Calu3 (cell line): ENCODE results near the gene TYRO3. TPM values are rescaled to one million over a fixed set of nuclear protein-coding genes. Genes with fewer than 3 reads are reported as not detected.
"Not testable (repeated sequence)": the region's sequence is repeated elsewhere in the genome, so short reads cannot be mapped to it uniquely, and the experiment has no call there.

Experiments
- BruUV-seq: library from RNA; stranded (reverse); fragments of 400-500 nt; replicated peaks from 2 replicates; lab custom pipeline; 2021; lab: Mats Ljungman, UMichigan
- CTCF ChIA-PET: fragments of 300-600 bp; sonication (Branson Sonifier 250); formaldehyde crosslinking; loops from one replicate; lab custom pipeline; 2022; ENCODE audit warnings: antibody characterized with exemption; lab: Charles Lee
- DNase-seq: peaks from one replicate; pipeline ENCODE4 v3.0.0; 2022
- H3K27ac Mint-ChIP-seq: one replicate; pipeline ENCODE4 v1.8.0; 2022; ENCODE audit warnings: mixed read lengths; ENCODE audit not compliant: unreplicated experiment
- H3K27me3 Mint-ChIP-seq: one replicate; pipeline ENCODE4 v1.8.0; 2022; ENCODE audit warnings: mixed read lengths; ENCODE audit not compliant: unreplicated experiment
- H3K36me3 Mint-ChIP-seq: one replicate; pipeline ENCODE4 v1.8.0; 2022; ENCODE audit warnings: mild to moderate bottlenecking, moderate library complexity, mixed read lengths; ENCODE audit not compliant: insufficient read depth, unreplicated experiment
- H3K4me1 Mint-ChIP-seq: one replicate; pipeline ENCODE4 v1.8.0; 2022; ENCODE audit warnings: mild to moderate bottlenecking, low read depth, mixed read lengths; ENCODE audit not compliant: unreplicated experiment
- H3K4me3 Mint-ChIP-seq: one replicate; pipeline ENCODE4 v1.8.0; 2022; ENCODE audit warnings: mild to moderate bottlenecking, low read depth, moderate library complexity, mixed read lengths; ENCODE audit not compliant: unreplicated experiment
- H3K9me3 Mint-ChIP-seq: one replicate; pipeline ENCODE4 v1.8.0; 2022; ENCODE audit warnings: low read depth, mixed read lengths; ENCODE audit not compliant: unreplicated experiment
- CTCF ChIP-seq: fragments of 200-600 bp; IDR thresholded peaks from one replicate; pipeline ENCODE4 v1.8.0; 2022; ENCODE audit warnings: antibody characterized with exemption; ENCODE audit not compliant: unreplicated experiment
- intact Hi-C: fragments of 100-400 bp; cut with micrococcal nuclease; formaldehyde crosslinking; loops from one replicate; pipeline ENCODE4 v1.10.0; 2022; ENCODE audit not compliant: unreplicated experiment
- total RNA-seq: library from RNA; stranded (reverse); gene quantifications from 2 replicates; pipeline ENCODE4 v1.2.3, GENCODE V29; 2022

The TYRO3 gene
- total RNA-seq, 1 experiment from 2014 or later = 8.1 TPM

- no peak overlapping the region for H3K27ac Mint-ChIP-seq
- DNase-seq = peak; percentile 32
- TF ChIP-seq CTCF = no peak
- H3K36me3 Mint-ChIP-seq = no peaks in the 10 kb centered on the region
- H3K4me3 Mint-ChIP-seq = no peak overlapping the region
- no peaks in the 10 kb centered on the region for H3K4me1 Mint-ChIP-seq
- CTCF ChIA-PET = interaction anchor here (0.5 to 0.6 kb wide), 3 partner anchors 15 to 230 kb away, joined by 3 to 7 read pairs (median 4); no protein-coding TSS in a partner anchor
- no peaks in the 10 kb centered on the region for H3K9me3 Mint-ChIP-seq
- intact Hi-C loops = no loop called here
- BruUV-seq = no TSS peak
- no peaks in the 10 kb centered on the region for H3K27me3 Mint-ChIP-seq
Measured at GRCh38 chr15:41581110-41581509, 22.1 kb downstream of the TYRO3 start.

GRCh38 chr15:41583795-41584194 lies 24.8 kb downstream of the TYRO3 start:
- Mint-ChIP-seq H3K27me3 (no peaks in the 10 kb centered on the region), H3K9me3 (no peaks in the 10 kb centered on the region), H3K36me3 (no peaks in the 10 kb centered on the region), H3K27ac (no peak overlapping the region), H3K4me1 (no peaks in the 10 kb centered on the region), H3K4me3 (no peak overlapping the region)
- no peak for TF ChIP-seq CTCF
- DNase-seq = no peak
- no TSS peak for BruUV-seq
- intact Hi-C loops = no loop called here
- CTCF ChIA-PET = no interaction called here

- no peak overlapping the region for H3K4me3 Mint-ChIP-seq
- BruUV-seq = no TSS peak
- H3K9me3 Mint-ChIP-seq = no peaks in the 10 kb centered on the region
Measured at GRCh38 chr15:41584636-41585126, 25.7 kb downstream of the TYRO3 start.

DNA sequence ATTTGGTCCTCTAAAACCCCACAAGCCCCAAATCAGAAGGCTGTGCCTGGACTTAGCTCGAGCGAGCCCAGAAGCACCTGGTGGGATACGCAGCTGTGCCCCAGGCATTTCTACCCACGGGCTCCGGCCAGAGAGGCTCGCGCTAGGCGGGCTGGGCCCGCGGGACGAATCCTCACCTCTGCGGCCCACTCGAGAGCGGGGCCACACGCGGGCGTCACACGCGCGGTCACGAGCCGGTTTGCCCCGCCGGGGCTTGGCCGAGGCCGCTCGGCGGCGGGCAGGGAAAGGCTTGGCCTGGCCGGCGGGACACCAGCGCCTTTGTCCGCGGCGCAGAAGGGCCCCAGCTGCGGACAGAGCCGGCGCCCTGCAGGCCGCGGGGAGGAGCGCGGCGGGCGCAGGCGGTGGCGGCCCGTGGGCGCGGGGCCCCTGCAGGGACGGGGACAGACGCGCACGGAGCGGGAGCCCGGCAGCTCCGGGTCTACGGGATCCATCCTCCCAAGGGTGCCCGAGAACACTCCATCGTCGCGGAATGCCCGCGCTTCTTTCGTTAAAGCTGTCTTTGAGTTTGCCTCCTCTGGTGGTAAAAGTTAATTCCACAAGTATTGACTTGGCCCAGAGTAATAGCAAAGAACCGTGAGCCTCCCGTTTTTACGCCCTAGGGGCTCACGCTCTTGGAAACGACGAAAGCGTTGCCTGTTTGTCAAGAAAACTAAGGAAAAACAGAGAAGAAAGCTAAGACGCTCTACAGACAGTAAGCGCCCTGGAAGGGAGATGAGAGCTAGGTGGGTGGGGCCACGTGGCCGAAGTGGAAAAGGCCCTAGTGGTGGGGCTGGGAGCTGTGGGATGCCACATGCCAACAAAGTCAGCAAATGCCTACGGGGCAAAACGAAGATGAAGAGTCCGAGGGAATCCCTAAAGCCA lies 26.4 kb downstream of the TYRO3 start:
- DNase-seq = peak; percentile 24
- Mint-ChIP-seq H3K36me3 (no peaks in the 10 kb centered on the region), H3K4me1 (no peaks in the 10 kb centered on the region), H3K9me3 (no peaks in the 10 kb centered on the region), H3K4me3 (peak overlapping the region; percentile 65), H3K27ac (no peak overlapping the region), H3K27me3 (no peaks in the 10 kb centered on the region)
- BruUV-seq = no TSS peak
- intact Hi-C loops = no loop called here
- CTCF ChIA-PET = interaction anchor here (0.6 to 1.1 kb wide), 2 partner anchors 14 to 1551 kb away, joined by 3 read pairs; no protein-coding TSS in a partner anchor
- no peak for TF ChIP-seq CTCF

More at GRCh38 chr15:41584636-41585126, 25.7 kb downstream of the TYRO3 start:
- no peaks in the 10 kb centered on the region for H3K36me3 Mint-ChIP-seq
- no peaks in the 10 kb centered on the region for H3K27me3 Mint-ChIP-seq
- no peaks in the 10 kb centered on the region for H3K4me1 Mint-ChIP-seq
- intact Hi-C loops = no loop called here
- no peak for DNase-seq
- CTCF ChIA-PET = no interaction called here
- no peak overlapping the region for H3K27ac Mint-ChIP-seq
- TF ChIP-seq CTCF = no peak

DNA sequence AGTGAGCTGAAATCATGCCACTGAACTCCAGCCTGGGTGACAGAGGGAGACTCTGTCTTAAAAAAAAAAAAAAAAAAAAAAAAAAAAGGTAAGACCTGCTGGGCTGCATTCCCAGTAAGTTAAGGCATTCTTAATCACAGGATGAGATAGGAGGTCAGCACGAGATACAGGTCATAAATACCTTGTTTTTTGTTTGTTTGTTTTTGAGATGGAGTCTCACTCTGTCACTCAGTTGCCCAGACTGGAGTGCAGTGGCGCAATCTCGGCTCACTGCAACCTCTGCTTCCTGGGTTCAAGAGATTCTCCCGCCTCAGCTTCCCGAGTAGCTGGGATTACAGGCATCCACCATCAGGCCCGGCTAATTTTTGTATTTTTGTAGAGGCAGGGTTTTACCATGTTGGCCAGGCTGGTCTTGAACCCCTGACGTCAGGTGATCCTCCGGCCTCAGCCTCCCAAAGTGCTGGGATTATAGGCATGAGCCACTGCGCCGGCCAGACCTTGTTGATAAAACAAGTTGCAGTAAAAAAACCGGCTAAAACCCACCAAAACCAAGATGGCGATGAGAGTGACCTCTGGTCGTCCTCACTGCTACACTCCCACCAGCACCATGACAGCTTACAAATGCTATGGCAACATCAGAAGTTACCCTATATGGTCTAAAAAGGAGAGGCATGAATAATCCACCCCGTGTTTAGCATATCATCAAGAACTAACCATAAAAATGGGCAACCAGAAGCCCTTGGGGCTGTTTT lies 27.7 kb downstream of the TYRO3 start:
- intact Hi-C loops, H3K9me3 Mint-ChIP-seq, H3K4me3 Mint-ChIP-seq, H3K27ac Mint-ChIP-seq, DNase-seq, H3K27me3 Mint-ChIP-seq, BruUV-seq, H3K4me1 Mint-ChIP-seq, H3K36me3 Mint-ChIP-seq: not testable (repeated sequence)
- CTCF ChIA-PET = interaction anchor here (0.6 kb wide), 1 partner anchor 1550 kb away, joined by 3 read pairs; no protein-coding TSS in a partner anchor

DNA sequence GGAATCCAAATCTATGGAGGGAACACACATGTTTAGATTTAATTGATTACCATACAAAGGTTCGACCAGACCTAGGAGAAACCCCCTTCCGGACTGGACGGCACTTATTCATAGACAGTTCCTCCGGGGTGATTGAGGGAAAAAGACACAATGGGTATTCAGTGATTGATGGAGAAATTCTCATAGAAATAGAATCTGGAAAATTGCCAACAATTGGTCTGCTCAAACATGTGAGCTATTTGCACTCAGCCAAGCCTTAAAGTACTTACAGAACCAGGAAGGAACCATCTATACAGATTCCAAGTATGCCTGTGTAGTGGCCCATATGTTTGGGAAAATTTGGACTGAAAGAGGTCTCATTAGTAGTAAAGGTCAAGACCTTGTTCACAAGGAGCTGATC lies 30.0 kb downstream of the TYRO3 start:
- H3K4me3 Mint-ChIP-seq, H3K27me3 Mint-ChIP-seq, H3K9me3 Mint-ChIP-seq, DNase-seq, H3K36me3 Mint-ChIP-seq, H3K4me1 Mint-ChIP-seq, intact Hi-C loops, CTCF ChIA-PET, H3K27ac Mint-ChIP-seq, BruUV-seq: not testable (repeated sequence)
